ENCODE measurements around the gene BDNF.

DNA sequence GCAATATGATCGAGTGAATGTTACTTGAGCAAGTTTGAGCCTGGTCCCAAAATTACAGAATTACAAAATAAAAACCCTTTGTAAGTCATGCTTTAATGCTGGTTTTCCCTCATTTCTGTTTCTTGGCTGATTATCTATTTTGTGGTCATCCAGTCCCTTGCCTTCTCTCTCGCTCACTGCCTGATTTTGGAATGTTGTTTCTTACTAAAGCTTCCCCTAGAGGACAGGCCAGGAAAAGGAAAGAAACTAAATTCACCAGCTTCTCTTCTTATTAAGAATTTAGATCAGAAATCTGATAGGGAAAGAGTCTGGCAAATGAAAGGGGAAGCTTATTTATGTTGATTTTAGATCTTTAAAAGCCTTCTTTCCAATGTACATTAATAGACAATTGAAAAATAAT is 16.6 kb upstream of the BDNF start:
- TF ChIP-seq, protein P1, sequence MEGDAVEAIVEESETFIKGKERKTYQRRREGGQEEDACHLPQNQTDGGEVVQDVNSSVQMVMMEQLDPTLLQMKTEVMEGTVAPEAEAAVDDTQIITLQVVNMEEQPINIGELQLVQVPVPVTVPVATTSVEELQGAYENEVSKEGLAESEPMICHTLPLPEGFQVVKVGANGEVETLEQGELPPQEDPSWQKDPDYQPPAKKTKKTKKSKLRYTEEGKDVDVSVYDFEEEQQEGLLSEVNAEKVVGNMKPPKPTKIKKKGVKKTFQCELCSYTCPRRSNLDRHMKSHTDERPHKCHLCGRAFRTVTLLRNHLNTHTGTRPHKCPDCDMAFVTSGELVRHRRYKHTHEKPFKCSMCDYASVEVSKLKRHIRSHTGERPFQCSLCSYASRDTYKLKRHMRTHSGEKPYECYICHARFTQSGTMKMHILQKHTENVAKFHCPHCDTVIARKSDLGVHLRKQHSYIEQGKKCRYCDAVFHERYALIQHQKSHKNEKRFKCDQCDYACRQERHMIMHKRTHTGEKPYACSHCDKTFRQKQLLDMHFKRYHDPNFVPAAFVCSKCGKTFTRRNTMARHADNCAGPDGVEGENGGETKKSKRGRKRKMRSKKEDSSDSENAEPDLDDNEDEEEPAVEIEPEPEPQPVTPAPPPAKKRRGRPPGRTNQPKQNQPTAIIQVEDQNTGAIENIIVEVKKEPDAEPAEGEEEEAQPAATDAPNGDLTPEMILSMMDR (IDR thresholded peaks at IDR 0.05): no peak
- no peak for TF ChIP-seq POLR2A (IDR thresholded peaks at IDR 0.05)
